OCI-LY1 (cell line): ENCODE measurements around the gene PPIE.

Source experiments
- H2AFZ ChIP-seq: fragments of 200-600 bp; sonication (generic), shearing (Covaris generic); 2 replicates; pipeline ENCODE4 v1.6.0; 2014; ENCODE audit warnings: antibody characterized with exemption, mild to moderate bottlenecking, low read length
- H3F3A ChIP-seq: fragments of 200-600 bp; sonication (generic), shearing (Covaris generic); 2 replicates; pipeline ENCODE4 v1.6.0; 2014; ENCODE audit warnings: mild to moderate bottlenecking, antibody characterized with exemption, low read length, moderate library complexity; ENCODE audit not compliant: insufficient read depth
- H3K27ac ChIP-seq: fragments of 200-600 bp; sonication (generic); 2 replicates; pipeline ENCODE4 v1.5.1; 2014; ENCODE audit warnings: low read length, mixed run types, mild to moderate bottlenecking, low read depth; ENCODE audit not compliant: poor library complexity, severe bottlenecking
- H3K27me3 ChIP-seq: fragments of 200-600 bp; sonication (generic); 2 replicates; pipeline ENCODE4 v1.6.0; 2014; ENCODE audit warnings: antibody characterized with exemption, mild to moderate bottlenecking, low read length, moderate library complexity; ENCODE audit not compliant: insufficient read depth
- H3K36me3 ChIP-seq: fragments of 200-600 bp; sonication (generic); 2 replicates; pipeline ENCODE4 v1.6.1; 2014; ENCODE audit warnings: mild to moderate bottlenecking, antibody characterized with exemption, low read length, moderate library complexity, mixed read lengths; ENCODE audit not compliant: insufficient read depth
- H3K4me1 ChIP-seq: fragments of 200-600 bp; sonication (generic); 2 replicates; pipeline ENCODE4 v1.5.1; 2014; ENCODE audit warnings: mild to moderate bottlenecking, low read length, moderate library complexity; ENCODE audit not compliant: insufficient read depth, severe bottlenecking
- H3K4me2 ChIP-seq: fragments of 200-600 bp; sonication (generic), shearing (Covaris generic); 2 replicates; pipeline ENCODE4 v1.6.1; 2014; ENCODE audit warnings: low read length
- H3K4me3 ChIP-seq: fragments of 200-600 bp; sonication (generic); 2 replicates; pipeline ENCODE4 v1.5.1; 2014; ENCODE audit warnings: low read length, low read depth, mild to moderate bottlenecking, mixed read lengths; ENCODE audit not compliant: poor library complexity, severe bottlenecking
- H3K79me2 ChIP-seq: fragments of 200-600 bp; shearing (Covaris generic); 2 replicates; pipeline ENCODE4 v1.6.1; 2016; ENCODE audit warnings: mixed run types, low read length, mixed read lengths; ENCODE audit not compliant: insufficient read depth
- H3K9ac ChIP-seq: fragments of 200-600 bp; sonication (generic), shearing (Covaris generic); 2 replicates; pipeline ENCODE4 v1.6.1; 2014; ENCODE audit warnings: mild to moderate bottlenecking, low read length, mixed read lengths
- H3K9me2 ChIP-seq: fragments of 200-600 bp; sonication (generic), shearing (Covaris generic); 2 replicates; pipeline ENCODE4 v1.6.1; 2014; ENCODE audit warnings: low read depth, mild to moderate bottlenecking, low read length, mixed read lengths
- H3K9me3 ChIP-seq: fragments of 200-600 bp; shearing (Covaris generic); 2 replicates; pipeline ENCODE4 v1.6.1; 2014; ENCODE audit warnings: low read length, mixed read lengths
- H4K20me1 ChIP-seq: fragments of 200-600 bp; sonication (generic), shearing (Covaris generic); 2 replicates; pipeline ENCODE4 v1.6.0; 2016; ENCODE audit warnings: mild to moderate bottlenecking, low read length; ENCODE audit not compliant: insufficient read depth
- EZH2 ChIP-seq: fragments of 200-600 bp; sonication (generic), shearing (Covaris generic); IDR thresholded peaks from 2 replicates; pipeline ENCODE4 v1.8.0; 2017; ENCODE audit warnings: borderline replicate concordance, mixed run types, mild to moderate bottlenecking, antibody characterized with exemption, low read length, moderate library complexity, mixed read lengths
- TF ChIP-seq, protein P1 (sequence below): fragments of 200-600 bp; sonication (generic), shearing (Covaris generic); IDR thresholded peaks from 2 replicates; pipeline ENCODE4 v1.5.1; 2017; ENCODE audit warnings: mild to moderate bottlenecking, antibody characterized with exemption, low read length, moderate library complexity, mixed read lengths

The PPIE gene

DNA sequence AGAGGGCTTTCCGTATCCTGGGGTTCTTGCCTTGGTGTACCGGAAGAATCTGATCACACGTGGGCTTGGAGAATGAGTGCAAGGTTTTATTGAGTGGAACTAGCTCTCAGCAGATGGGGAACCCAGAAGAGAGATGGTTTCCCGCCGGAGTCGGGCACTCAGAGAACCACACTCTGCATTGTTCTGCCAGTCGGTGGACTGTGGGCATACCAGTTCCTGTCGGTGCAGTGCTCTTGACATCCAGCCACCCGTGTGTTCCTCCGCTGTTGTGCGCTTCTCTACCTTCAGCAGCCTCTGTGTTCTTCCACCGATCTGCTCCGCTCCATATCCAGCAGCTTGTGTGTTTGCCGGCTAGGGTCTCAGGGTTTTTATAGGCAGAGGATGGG, 10.8 kb upstream of the PPIE start:
- Histone ChIP-seq H3K9ac (no peak overlapping the region; the same call in 1 of the 2 replicates), H3K4me3 (peak overlapping the region; percentile 54), H3K9me2 (no peaks in the 10 kb centered on the region), H3K4me2 (peak overlapping the region; percentile 65), H3K36me3 (no peaks in the 10 kb centered on the region), H3K27me3 (no peaks in the 10 kb centered on the region), H3K9me3 (no peaks in the 10 kb centered on the region), H3K27ac (no peak overlapping the region), H4K20me1 (no peaks in the 10 kb centered on the region), H3K79me2 (no peaks in the 10 kb centered on the region), H3K4me1 (peaks cover 12% of the 10 kb centered on the region), H3F3A (no peaks in the 10 kb centered on the region), H2AFZ (no peak overlapping the region)
- TF ChIP-seq, protein P1, sequence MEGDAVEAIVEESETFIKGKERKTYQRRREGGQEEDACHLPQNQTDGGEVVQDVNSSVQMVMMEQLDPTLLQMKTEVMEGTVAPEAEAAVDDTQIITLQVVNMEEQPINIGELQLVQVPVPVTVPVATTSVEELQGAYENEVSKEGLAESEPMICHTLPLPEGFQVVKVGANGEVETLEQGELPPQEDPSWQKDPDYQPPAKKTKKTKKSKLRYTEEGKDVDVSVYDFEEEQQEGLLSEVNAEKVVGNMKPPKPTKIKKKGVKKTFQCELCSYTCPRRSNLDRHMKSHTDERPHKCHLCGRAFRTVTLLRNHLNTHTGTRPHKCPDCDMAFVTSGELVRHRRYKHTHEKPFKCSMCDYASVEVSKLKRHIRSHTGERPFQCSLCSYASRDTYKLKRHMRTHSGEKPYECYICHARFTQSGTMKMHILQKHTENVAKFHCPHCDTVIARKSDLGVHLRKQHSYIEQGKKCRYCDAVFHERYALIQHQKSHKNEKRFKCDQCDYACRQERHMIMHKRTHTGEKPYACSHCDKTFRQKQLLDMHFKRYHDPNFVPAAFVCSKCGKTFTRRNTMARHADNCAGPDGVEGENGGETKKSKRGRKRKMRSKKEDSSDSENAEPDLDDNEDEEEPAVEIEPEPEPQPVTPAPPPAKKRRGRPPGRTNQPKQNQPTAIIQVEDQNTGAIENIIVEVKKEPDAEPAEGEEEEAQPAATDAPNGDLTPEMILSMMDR: no peak
- TF ChIP-seq EZH2: no peak

DNA sequence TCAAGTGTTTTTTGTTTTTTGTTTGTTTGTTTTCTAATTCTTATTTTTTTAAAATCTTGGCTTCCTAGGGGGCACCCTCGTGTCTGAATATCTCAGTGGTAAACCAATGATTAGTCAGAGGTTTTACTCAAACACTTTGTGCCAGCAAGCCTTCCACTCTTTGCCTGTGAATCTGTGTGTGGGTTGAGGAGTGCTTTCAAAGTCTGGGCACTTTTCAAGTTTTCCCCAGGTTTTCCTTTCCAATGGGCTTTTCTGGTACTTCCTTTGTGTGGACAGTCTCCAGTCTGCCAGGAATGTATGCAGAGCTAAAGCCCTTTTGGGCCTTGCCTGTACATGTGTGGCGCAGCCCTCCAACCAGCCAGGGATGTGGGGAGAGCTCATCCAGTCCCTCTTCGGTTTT, 9.7 kb upstream of the PPIE start:
- H3K9me3 ChIP-seq: no peaks in the 10 kb centered on the region
- no peaks in the 10 kb centered on the region for H3K79me2 ChIP-seq
- no peaks in the 10 kb centered on the region for H4K20me1 ChIP-seq
- H3K27me3 ChIP-seq: no peaks in the 10 kb centered on the region
- TF ChIP-seq, protein P1: no peak
- TF ChIP-seq EZH2: no peak
- H3K9me2 ChIP-seq: no peaks in the 10 kb centered on the region
- no peaks in the 10 kb centered on the region for H3K36me3 ChIP-seq
- H2AFZ ChIP-seq: no peak overlapping the region
- H3K4me2 ChIP-seq: no peak overlapping the region
- H3K9ac ChIP-seq: no peak overlapping the region
- peaks cover 16% of the 10 kb centered on the region for H3K4me1 ChIP-seq
- H3K4me3 ChIP-seq: no peak overlapping the region
- H3F3A ChIP-seq: no peaks in the 10 kb centered on the region
- H3K27ac ChIP-seq: no peak overlapping the region

DNA sequence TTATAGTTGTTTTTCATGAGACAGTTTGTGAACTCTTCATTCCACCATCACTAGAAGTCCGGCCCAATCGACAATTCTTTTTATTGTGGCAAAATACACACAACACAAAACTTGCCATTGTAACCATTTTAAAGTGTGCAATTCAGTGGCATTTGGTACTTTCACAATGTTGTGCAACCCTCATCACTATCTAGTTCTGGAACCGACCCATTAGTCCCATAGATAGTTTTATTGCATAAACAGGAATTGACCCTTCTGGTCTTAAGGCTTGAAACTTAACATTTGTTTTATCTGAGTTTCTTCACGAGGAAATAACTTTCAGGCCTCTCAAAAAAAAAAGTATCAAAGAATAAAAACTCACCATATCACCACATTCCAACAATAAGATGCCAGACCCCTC, 8.8 kb upstream of the PPIE start:
- H3K4me1 ChIP-seq: peaks cover 16% of the 10 kb centered on the region
- no peak overlapping the region for H3K4me3 ChIP-seq
- H4K20me1 ChIP-seq: no peaks in the 10 kb centered on the region
- TF ChIP-seq, protein P1: no peak
- no peak for TF ChIP-seq EZH2
- no peak overlapping the region for H3K27ac ChIP-seq
- no peak overlapping the region for H2AFZ ChIP-seq
- no peak overlapping the region for H3K9ac ChIP-seq
- H3F3A ChIP-seq: no peaks in the 10 kb centered on the region
- no peaks in the 10 kb centered on the region for H3K79me2 ChIP-seq
- H3K27me3 ChIP-seq: no peaks in the 10 kb centered on the region
- H3K4me2 ChIP-seq: no peak overlapping the region
- H3K9me2 ChIP-seq: no peaks in the 10 kb centered on the region
- H3K9me3 ChIP-seq: no peaks in the 10 kb centered on the region
- no peaks in the 10 kb centered on the region for H3K36me3 ChIP-seq
